IPS-15b (cell line): ENCODE measurements around the gene SORCS3.

Experiments
- H3K27me3 ChIP-seq: one replicate; pipeline ENCODE4 v1.6.1; 2013; ENCODE audit warnings: low read length; ENCODE audit not compliant: control insufficient read depth, insufficient read depth
- H3K36me3 ChIP-seq: one replicate; pipeline ENCODE4 v1.6.1; 2013; ENCODE audit warnings: low read length; ENCODE audit not compliant: control insufficient read depth, insufficient read depth
- H3K4me1 ChIP-seq: one replicate; pipeline ENCODE4 v1.6.1; 2013; ENCODE audit warnings: mild to moderate bottlenecking, low read length; ENCODE audit not compliant: control insufficient read depth, insufficient read depth
- H3K4me3 ChIP-seq: one replicate; pipeline ENCODE4 v1.5.1; 2013; ENCODE audit warnings: low read depth, low read length
- H3K9ac ChIP-seq: one replicate; pipeline ENCODE4 v1.6.1; 2013; ENCODE audit warnings: low read depth, mild to moderate bottlenecking, low read length
- H3K9me3 ChIP-seq: one replicate; pipeline ENCODE4 v1.6.1; 2013; ENCODE audit warnings: mild to moderate bottlenecking, low read length; ENCODE audit not compliant: control insufficient read depth, insufficient read depth

SORCS3 gene

DNA sequence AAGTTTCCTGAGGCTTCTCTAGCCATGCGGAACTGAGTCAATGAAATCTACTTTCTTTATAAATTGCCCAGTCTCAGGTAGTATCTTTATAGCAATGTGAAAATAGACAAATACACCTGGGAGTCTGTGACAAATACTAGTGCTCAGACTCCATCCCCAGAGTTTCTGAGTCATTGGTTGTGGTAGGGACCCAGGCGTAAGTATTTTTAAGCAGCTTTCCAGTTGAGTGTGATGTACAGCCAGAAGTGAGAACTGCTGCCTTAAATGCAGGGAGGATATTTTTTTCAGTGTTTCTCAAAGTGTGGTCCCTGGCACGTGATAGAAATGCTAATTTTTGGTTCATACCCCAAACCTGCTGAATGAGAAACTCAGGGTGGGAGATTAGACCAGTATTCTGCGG lies 121.7 kb downstream of the SORCS3 start:
- Histone ChIP-seq H3K4me3 (no peak overlapping the region), H3K36me3 (no peaks in the 10 kb centered on the region), H3K9ac (no peak overlapping the region), H3K9me3 (no peaks in the 10 kb centered on the region), H3K27me3 (no peaks in the 10 kb centered on the region), H3K4me1 (no peaks in the 10 kb centered on the region)

DNA sequence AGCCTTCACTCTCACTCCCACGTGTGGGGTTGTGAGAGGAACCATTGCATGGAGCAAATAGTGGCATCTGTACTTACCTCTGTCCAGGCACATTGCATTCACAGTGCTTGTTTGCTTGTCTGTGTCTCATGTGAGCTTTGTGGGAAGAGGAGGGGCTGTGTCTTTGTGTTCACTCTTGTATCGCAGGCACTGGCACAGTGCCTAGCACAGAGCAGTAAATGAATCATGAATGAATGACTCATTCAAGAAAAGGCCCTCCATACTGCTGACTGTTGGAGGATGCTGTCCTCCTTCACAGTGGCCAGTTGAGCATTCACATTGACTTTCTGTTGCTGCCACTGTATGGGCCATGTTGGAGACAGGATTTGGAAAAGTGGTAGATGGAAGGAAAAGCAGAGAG lies 125.3 kb downstream of the SORCS3 start:
- Histone ChIP-seq H3K4me3 (no peak overlapping the region), H3K4me1 (no peaks in the 10 kb centered on the region), H3K36me3 (no peaks in the 10 kb centered on the region), H3K9ac (no peak overlapping the region), H3K9me3 (no peaks in the 10 kb centered on the region), H3K27me3 (no peaks in the 10 kb centered on the region)

DNA sequence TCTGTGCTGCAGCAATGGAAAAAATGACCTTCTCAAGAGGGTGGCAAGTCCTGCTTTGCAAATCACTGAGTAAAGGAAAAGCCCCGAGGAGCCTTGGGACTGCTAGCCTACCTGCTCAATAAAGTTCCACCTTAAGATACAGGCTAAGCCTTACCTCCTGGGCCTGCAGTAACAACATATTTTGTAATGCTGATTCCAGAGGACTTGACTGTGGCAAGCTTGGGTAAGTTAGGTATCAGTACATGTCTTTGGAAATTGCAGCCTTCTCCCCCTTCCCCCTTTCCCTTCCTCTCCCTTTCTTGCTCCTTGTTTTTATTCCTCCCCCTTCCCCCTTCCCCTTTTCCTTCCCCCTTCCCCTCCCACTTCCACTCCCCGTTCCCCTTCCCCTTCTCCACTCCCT lies 126.2 kb downstream of the SORCS3 start:
- H3K4me3 ChIP-seq = no peak overlapping the region
- H3K9ac ChIP-seq = no peak overlapping the region
- H3K36me3 ChIP-seq = no peaks in the 10 kb centered on the region
- H3K9me3 ChIP-seq = no peaks in the 10 kb centered on the region
- H3K4me1 ChIP-seq = no peaks in the 10 kb centered on the region
- H3K27me3 ChIP-seq = no peaks in the 10 kb centered on the region

DNA sequence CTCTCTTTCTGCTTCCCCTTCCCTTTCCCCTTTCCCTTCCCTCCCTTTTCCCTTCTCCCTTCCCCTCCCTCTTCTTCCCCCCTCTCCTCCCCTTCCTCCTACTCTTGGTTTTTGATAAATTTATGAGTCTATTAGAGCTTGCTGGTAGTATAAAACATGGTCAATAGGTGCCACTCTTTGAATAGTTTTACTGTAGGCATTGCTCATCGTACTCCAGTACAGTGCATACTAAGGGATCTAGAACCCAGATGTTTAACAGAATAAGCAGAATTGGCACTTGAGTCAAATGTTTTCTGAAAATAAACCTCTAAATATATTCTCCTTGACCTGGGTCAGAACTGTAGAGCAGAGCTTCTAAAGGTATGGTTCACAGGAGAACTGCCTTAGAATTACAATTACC lies 126.7 kb downstream of the SORCS3 start:
- no peaks in the 10 kb centered on the region for H3K4me1 ChIP-seq
- H3K9ac ChIP-seq = no peak overlapping the region
- no peaks in the 10 kb centered on the region for H3K27me3 ChIP-seq
- no peak overlapping the region for H3K4me3 ChIP-seq
- H3K36me3 ChIP-seq = no peaks in the 10 kb centered on the region
- H3K9me3 ChIP-seq = no peaks in the 10 kb centered on the region

DNA sequence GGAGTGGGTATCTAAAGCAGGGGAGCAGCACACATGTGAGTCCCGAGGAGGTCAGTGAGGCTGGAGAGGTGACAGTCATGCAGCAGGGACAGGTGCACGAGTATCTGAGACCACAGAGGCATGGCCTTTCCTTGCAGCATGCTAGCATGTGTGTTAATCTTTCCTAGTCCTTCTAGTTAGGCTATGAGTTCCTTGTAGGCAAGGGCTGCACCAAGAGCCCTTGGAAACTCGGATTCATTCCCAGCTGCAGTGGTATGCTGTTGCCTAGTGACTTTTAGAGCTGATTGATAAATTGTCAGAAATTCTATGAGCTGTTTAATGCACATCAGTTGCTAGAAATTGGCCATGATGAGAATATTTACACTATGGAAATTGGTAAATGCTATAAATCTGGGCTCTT lies 132.0 kb downstream of the SORCS3 start:
- H3K36me3 ChIP-seq = no peaks in the 10 kb centered on the region
- H3K9ac ChIP-seq = no peak overlapping the region
- H3K4me3 ChIP-seq = no peak overlapping the region
- no peaks in the 10 kb centered on the region for H3K27me3 ChIP-seq
- no peaks in the 10 kb centered on the region for H3K9me3 ChIP-seq
- H3K4me1 ChIP-seq = no peaks in the 10 kb centered on the region

DNA sequence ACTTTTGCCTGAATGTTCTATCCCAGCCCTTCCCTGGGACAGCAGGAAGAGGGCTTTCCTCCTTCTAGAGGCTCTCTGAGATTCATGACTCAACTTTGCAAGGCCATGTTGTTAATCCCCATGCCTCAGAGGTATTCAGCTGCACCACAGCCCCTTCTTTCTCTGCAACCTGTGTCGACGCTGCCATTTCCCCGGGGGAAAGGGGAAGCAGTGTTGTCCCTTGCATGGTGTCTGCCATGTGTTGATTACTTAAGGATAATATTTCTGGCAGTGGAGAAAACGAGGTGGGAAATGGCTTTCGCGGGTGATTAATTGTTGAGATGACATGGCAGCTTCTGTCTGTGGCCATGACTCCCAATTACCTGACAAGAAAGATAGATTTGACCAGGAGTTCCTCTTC lies 133.1 kb downstream of the SORCS3 start:
- H3K4me1 ChIP-seq = no peaks in the 10 kb centered on the region
- H3K27me3 ChIP-seq = no peaks in the 10 kb centered on the region
- H3K36me3 ChIP-seq = no peaks in the 10 kb centered on the region
- H3K9me3 ChIP-seq = no peaks in the 10 kb centered on the region
- H3K9ac ChIP-seq = no peak overlapping the region
- H3K4me3 ChIP-seq = no peak overlapping the region

DNA sequence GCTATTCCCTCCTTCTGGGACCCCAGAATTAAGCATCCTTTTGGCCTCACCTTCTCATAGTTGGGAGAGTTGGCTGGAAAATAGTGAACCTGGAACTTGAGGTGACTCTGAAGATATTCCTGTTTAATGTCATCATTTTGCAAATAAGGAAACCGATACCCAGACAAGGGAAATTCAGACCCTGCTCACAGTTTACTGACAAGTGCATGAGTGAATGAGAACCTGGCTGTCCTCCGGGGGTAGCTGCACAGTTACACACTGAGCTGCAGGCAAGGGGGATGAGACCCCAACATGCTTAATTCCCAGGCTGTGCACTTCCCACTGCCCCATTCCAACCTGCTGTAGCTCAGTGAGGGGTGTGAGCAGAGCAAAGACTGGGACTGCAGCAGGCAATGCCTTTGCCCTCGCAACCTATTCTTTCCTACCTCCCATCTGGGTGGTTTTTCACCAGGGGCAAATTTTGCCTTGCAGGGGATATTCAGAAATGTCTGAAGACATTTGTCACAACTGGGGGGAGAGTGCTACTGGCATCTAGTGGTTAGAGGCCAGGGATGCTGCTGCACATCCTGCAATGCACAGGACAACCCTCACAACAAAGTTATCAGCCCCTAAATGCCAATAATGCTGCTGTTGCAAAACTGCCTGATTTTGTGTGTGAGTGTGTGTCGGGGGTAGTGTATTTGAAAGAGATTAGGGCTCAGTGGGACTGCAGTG lies 136.2 kb downstream of the SORCS3 start:
- Histone ChIP-seq H3K4me3 (no peak overlapping the region), H3K4me1 (no peaks in the 10 kb centered on the region), H3K27me3 (no peaks in the 10 kb centered on the region), H3K9me3 (no peaks in the 10 kb centered on the region), H3K36me3 (no peaks in the 10 kb centered on the region), H3K9ac (no peak overlapping the region)

DNA sequence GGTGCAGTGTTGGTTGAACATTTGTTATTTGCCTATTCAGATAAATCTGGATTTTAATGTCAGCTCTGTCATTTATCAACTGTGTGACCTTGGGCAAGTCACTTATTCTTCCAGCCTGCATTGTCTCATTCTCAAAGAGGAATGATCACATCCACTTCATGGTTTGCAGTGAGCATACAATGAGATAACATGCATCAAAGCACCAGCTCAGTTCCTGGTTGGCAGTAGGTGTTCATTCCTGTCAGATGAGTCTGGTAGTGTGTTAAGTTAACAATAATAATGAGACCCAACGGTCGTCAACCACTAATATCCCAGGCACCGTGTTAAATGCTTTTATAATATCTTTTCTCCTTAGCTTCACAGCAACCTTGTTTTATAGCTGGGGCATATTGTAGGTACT lies 137.3 kb downstream of the SORCS3 start:
- no peaks in the 10 kb centered on the region for H3K9me3 ChIP-seq
- H3K36me3 ChIP-seq = no peaks in the 10 kb centered on the region
- H3K4me3 ChIP-seq = no peak overlapping the region
- no peaks in the 10 kb centered on the region for H3K4me1 ChIP-seq
- H3K27me3 ChIP-seq = no peaks in the 10 kb centered on the region
- no peak overlapping the region for H3K9ac ChIP-seq

DNA sequence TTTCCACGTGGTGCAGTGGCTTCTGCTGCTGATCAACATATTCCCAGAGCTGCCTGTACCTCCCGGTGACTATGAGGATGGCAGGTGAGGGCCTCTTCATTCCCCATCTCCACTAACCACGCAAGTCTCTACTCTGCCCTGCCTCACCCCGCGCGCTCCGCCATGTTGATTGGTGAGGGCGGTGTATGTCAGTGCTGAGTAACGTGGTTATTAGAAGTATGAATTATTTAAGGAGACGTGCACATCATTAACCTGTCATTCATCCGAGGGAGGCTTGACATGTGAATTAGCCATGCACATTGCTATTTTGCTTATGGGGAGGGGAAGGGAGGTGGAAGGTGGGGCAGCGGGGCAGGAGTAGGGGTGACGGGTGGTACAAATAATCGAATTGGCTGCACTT lies 138.6 kb downstream of the SORCS3 start:
- no peaks in the 10 kb centered on the region for H3K9me3 ChIP-seq
- H3K4me1 ChIP-seq = no peaks in the 10 kb centered on the region
- no peaks in the 10 kb centered on the region for H3K36me3 ChIP-seq
- H3K27me3 ChIP-seq = no peaks in the 10 kb centered on the region
- H3K4me3 ChIP-seq = no peak overlapping the region
- H3K9ac ChIP-seq = no peak overlapping the region

DNA sequence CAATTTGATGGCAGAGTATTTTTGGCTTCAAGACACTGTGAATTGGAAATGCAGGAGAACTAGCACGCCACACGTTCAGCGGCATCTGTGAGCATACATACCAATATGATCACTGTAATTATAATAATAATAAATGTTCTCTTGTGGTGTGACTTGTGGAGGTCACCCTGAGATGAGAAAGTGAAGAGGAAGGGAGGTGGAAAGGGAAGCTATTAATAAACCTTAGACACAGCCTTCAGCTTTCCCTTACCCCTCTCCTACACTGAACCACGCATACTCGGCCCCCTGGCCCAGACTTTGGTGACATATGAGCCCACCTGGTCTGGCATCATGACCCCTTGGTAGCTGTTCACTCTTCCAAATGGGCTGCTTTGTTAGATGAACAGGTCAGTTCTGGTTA lies 139.1 kb downstream of the SORCS3 start:
- Histone ChIP-seq H3K4me1 (no peaks in the 10 kb centered on the region), H3K4me3 (no peak overlapping the region), H3K9ac (no peak overlapping the region), H3K27me3 (no peaks in the 10 kb centered on the region), H3K9me3 (no peaks in the 10 kb centered on the region), H3K36me3 (no peaks in the 10 kb centered on the region)

DNA sequence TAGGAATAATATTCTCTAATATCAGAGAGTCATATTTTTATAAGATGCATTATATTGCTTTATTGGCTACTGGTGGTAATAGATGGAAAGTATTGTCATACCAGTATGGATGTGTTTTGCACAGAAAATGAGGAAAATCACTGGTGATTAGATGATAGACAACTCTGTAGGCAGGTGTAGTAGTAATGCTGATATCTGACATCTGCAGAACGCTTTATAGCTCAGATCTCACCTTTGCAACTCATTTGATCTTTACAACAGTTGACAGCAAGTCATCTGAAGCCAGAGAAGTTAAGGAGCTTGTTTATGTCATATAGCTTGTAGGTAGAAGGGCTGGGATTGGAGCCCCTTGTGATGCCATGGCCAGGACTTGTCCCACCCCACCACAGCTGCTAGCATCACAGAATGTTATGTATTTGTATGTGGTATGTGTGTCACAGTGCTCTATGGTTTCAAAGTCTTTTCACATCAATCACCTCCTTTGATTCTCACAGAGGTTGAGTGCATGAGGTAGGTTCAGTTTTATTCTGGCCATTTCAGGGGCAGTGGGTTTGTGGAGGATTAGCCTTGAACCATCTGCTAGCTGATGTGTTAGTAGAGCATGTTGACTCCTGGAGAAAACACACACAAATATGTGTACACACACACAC lies 140.0 kb downstream of the SORCS3 start:
- H3K4me3 ChIP-seq = no peak overlapping the region
- H3K27me3 ChIP-seq = no peaks in the 10 kb centered on the region
- H3K36me3 ChIP-seq = no peaks in the 10 kb centered on the region
- H3K4me1 ChIP-seq = no peaks in the 10 kb centered on the region
- no peaks in the 10 kb centered on the region for H3K9me3 ChIP-seq
- no peak overlapping the region for H3K9ac ChIP-seq

DNA sequence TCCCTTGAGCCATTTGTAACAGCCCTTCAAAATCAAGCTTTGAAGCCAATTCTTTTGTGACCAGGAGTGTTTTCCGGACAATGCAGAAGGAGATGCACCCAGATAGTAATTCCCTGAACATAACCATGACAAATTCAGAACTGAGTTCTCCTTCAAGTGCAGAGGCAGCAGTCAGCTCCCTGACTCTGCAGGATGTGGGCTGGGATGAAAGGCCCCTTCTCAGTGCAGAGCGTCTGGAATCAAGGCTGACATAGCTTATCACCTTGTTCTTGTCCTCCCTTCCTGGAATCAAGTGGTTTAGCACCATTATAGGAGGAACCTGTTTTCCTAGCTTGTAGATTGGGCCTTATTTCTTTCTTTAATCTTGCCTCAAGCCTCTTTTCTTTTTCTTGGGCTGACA lies 143.4 kb downstream of the SORCS3 start:
- no peak overlapping the region for H3K9ac ChIP-seq
- H3K36me3 ChIP-seq = no peaks in the 10 kb centered on the region
- H3K9me3 ChIP-seq = no peaks in the 10 kb centered on the region
- H3K4me3 ChIP-seq = no peak overlapping the region
- H3K4me1 ChIP-seq = no peaks in the 10 kb centered on the region
- H3K27me3 ChIP-seq = no peaks in the 10 kb centered on the region
